OCI-LY1 (cell line): Measurements from ENCODE around the gene PSMB5.

ENCODE experiments used
- CTCF ChIP-seq: fragments of 200-600 bp; sonication (generic), shearing (Covaris generic); IDR thresholded peaks from 2 replicates; pipeline ENCODE4 v1.5.1; 2017; ENCODE audit warnings: mild to moderate bottlenecking, antibody characterized with exemption, low read length, moderate library complexity, mixed read lengths
- EZH2 ChIP-seq: fragments of 200-600 bp; sonication (generic), shearing (Covaris generic); IDR thresholded peaks from 2 replicates; pipeline ENCODE4 v1.8.0; 2017; ENCODE audit warnings: borderline replicate concordance, mixed run types, mild to moderate bottlenecking, antibody characterized with exemption, low read length, moderate library complexity, mixed read lengths

GRCh38 chr14:23056145-23056955 is 21.6 kb upstream of the PSMB5 start:
- TF ChIP-seq CTCF (peak; percentile 83), EZH2 (no peak)
